ENCODE results near the gene GEMIN7. TPM values are rescaled to one million over a fixed set of nuclear protein-coding genes. Genes with fewer than 3 reads are reported as not detected.

The GEMIN7 gene
- total RNA-seq, 3 donors from 2014 or later: 14.4 to 22.6 (median 21.8) TPM

DNA sequence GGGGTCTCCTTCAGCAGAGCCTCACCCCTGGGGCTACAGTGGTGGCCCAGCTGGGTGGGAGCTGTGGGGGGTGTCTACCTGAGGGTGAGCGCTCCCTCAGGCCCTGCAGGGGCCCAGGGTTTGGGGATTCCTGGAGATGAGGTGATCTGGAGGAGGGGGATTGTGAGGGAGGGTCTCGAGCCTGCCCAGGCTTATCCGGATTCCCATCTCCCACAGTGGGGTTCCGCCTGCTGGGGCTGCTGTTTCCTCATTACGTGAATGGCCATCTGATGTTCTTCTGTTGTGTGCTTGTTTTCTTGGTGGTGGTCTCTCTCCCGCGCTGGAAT lies 18.4 kb downstream of the GEMIN7 start:
- no peak overlapping the region for H3K4me3 ChIP-seq
- peaks cover 28% of the 10 kb centered on the region for H3K4me1 ChIP-seq (ENCODE audit: low read depth)
- intact Hi-C loops (cut with DNase I, micrococcal nuclease): no loop called here
- H3K9me3 ChIP-seq: no peaks in the 10 kb centered on the region
- ATAC-seq: no peak
- DNase-seq: no peak
- H3K36me3 ChIP-seq (ENCODE audit: low read depth): no peaks in the 10 kb centered on the region
- TF ChIP-seq, protein P1, sequence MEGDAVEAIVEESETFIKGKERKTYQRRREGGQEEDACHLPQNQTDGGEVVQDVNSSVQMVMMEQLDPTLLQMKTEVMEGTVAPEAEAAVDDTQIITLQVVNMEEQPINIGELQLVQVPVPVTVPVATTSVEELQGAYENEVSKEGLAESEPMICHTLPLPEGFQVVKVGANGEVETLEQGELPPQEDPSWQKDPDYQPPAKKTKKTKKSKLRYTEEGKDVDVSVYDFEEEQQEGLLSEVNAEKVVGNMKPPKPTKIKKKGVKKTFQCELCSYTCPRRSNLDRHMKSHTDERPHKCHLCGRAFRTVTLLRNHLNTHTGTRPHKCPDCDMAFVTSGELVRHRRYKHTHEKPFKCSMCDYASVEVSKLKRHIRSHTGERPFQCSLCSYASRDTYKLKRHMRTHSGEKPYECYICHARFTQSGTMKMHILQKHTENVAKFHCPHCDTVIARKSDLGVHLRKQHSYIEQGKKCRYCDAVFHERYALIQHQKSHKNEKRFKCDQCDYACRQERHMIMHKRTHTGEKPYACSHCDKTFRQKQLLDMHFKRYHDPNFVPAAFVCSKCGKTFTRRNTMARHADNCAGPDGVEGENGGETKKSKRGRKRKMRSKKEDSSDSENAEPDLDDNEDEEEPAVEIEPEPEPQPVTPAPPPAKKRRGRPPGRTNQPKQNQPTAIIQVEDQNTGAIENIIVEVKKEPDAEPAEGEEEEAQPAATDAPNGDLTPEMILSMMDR (IDR thresholded peaks at IDR 0.05): no peak

DNA sequence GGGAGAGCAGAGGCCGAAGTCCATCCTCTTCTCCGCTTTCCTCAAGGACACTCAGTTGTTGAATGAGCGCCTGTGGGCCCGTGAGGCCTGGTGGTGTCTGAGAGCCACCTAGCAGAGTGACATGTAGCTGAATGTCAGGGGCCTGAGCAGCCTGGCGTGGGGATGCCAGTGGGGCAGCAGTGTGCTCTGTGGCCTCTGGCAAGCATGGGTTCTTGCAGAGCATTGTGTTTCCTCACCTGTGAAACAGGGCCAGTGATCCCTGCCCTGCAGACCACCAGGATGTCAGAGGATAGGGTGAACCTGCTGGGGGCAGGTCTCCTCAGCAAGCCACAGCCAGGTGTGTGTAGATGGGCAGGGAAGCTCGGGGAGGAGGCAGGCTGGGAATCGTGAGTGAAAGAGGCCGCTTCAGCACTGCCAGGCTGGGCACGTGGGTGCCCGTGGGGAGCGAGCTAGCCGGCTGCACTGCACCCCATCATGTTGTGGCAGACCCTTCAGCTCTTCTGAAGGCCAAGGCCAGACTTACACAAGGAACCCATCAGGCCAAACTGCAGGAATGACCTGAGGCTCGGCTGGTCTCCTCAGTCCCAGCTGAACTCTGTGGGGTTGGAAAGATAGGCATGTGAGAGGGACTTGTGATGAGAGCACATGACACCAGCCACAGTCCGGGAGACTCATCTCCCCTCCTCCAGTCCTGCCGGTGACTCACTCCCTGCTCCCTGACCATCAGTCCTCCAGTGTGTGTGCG lies 18.9 kb downstream of the GEMIN7 start:
- intact Hi-C loops (cut with DNase I, micrococcal nuclease): no loop called here
- no peak overlapping the region for H3K4me3 ChIP-seq
- no peaks in the 10 kb centered on the region for H3K36me3 ChIP-seq (ENCODE audit: low read depth)
- ATAC-seq (peak; percentile 38), DNase-seq (no peak)
- peaks cover 28% of the 10 kb centered on the region for H3K4me1 ChIP-seq (ENCODE audit: low read depth)
- TF ChIP-seq, protein P1 (IDR thresholded peaks at IDR 0.05): no peak
- H3K9me3 ChIP-seq: no peaks in the 10 kb centered on the region

DNA sequence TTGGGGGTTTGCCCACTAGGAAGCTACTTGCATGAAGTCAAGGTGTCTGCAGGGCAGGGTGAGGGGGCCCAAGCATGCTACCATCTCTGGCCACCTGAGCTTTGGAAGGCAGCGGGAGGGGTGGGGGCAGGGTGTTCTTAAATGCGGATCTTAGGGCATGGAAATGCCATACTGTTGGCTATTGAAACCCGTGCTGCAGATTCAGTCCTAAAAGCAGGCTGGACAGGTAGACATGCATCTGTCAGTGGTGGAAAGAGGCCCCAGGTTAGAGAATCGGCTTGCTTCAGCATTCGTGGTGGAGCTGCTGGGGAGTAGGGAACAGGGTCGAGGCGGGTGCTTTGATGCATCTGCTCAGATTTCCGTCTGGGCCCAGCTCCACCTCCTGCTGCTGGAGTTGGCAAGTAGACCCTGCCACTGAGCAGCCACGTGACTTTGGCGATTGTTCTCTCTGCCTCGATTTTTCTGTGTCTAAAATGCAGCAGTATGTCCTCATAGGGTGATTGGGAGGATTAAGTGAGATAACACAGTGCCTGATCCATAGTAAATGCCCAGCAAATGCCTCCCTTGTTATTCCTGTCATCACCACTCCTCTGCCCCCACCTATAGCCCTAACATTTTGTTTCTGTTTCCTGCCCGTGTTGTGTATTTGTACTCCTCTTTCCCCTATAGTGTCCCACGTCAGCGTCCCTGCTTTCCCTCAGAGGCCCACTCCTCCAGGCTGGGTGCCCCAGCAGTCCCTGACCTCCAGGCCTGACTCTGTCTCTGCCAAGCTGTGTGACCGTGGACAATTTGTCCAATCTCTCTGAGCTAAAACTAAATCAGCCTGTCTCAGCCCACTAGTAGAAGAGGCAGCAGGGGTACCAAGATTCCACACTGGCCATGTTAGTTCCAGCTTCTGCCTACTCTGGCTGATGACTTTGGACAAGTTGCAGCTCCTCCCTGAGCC lies 19.7 kb downstream of the GEMIN7 start:
- intact Hi-C loops (cut with DNase I, micrococcal nuclease): no loop called here
- Histone ChIP-seq H3K4me1 (ENCODE audit: low read depth) (peaks cover 34% of the 10 kb centered on the region), H3K36me3 (ENCODE audit: low read depth) (no peaks in the 10 kb centered on the region), H3K4me3 (no peak overlapping the region), H3K9me3 (no peaks in the 10 kb centered on the region)
- ATAC-seq (no peak), DNase-seq (no peak)
- TF ChIP-seq, protein P1 (IDR thresholded peaks at IDR 0.05): no peak

DNA sequence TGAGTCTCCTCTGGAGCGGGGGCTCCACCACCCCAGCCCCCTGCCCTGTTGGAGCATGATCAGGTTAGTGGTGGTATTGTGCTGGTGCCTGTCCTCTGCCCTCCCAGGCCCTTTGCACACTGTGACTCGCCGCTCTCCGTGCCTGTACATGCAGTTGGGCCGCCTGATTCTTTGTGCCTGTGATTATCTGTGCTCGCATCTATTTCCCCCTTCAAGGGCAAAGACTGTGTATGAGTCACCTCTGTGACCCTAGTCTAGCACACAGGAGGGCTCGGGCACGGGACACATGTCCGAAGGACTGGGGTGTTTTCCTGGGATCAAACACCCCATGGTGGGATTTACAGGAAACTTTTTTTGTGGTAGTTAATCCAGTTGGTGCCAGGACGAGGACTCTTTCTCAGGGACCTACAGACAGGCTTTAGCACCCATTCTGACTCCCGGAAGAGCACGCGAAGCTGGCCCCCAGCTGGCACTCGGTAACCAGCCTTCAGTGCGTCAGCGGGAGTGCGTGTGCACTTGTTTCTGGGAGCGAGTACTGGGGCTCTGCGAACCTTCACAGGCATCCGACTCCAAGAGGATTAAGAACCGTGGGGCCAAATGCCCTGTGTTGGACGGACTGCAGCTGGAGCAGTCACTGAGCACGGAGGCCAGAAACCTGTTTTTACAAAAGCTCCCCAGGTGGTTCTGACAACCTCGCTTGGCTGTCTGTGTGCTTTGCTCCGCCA lies 20.6 kb downstream of the GEMIN7 start:
- peaks cover 32% of the 10 kb centered on the region for H3K4me1 ChIP-seq (ENCODE audit: low read depth)
- ATAC-seq (no peak), DNase-seq (no peak)
- H3K9me3 ChIP-seq: no peaks in the 10 kb centered on the region
- intact Hi-C loops (cut with DNase I, micrococcal nuclease): no loop called here
- no peaks in the 10 kb centered on the region for H3K36me3 ChIP-seq (ENCODE audit: low read depth)
- H3K4me3 ChIP-seq: no peak overlapping the region
- TF ChIP-seq, protein P1 (IDR thresholded peaks at IDR 0.05): no peak

DNA sequence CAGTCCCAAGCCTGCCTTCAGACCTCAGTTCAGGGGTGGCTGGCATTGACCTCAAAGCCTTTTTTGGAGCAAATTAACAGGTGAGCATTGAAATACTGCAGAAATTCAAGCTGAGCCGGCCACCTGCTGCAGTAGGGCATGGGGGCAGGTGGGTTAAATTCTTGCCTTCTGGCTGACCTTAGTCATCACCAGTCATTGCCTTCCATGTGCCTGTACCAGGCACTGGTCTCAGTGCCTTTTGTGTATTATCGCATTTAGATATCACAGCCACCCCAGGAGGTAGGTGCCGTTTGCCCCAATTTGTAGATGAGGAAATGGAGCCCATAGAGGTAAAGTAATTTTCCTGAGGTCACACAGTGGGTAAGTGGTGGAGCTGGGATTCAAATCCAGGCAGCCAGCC lies 21.1 kb downstream of the GEMIN7 start:
- Histone ChIP-seq H3K36me3 (ENCODE audit: low read depth) (no peaks in the 10 kb centered on the region), H3K4me3 (no peak overlapping the region), H3K9me3 (no peaks in the 10 kb centered on the region), H3K4me1 (ENCODE audit: low read depth) (peaks cover 27% of the 10 kb centered on the region)
- ATAC-seq: no peak
- intact Hi-C loops (cut with DNase I, micrococcal nuclease): no loop called here
- no peak for DNase-seq
- TF ChIP-seq, protein P1 (IDR thresholded peaks at IDR 0.05): no peak
